Measurements from ENCODE around the gene PDLIM5.

GRCh38 chr4:94420356-94420755, 31.4 kb upstream of the PDLIM5 start:
- TF ChIP-seq EZH2 (IDR thresholded peaks at IDR 0.05; ENCODE audit: borderline replicate concordance, low read length) (no peak), CTCF (conservative IDR thresholded peaks at IDR 0.05 in 1 of 2, IDR thresholded peaks at IDR 0.05 in 1 of 2; ENCODE audit: extremely low read depth in 1 of 2, insufficient read depth in 1 of 2, low read depth in 1 of 2, low read length in 2 of 2) (no peak)

All from mammary epithelial cell (primary cell).